HepG2 (cell line): Measurements from ENCODE around the gene CEBPA.

Experiments used
- HDAC2 ChIP-seq: sonication (generic); formaldehyde crosslinking; IDR thresholded peaks from 2 replicates; pipeline ENCODE4 v1.4.0; 2020; ENCODE audit warnings: missing genetic modification reagents
- SMARCE1 ChIP-seq: fragments of 450-650 bp; IDR thresholded peaks from 2 replicates; pipeline ENCODE4 v1.6.1; 2017; ENCODE audit warnings: borderline replicate concordance
- TCF7 ChIP-seq: sonication (generic); IDR thresholded peaks from 2 replicates; pipeline ENCODE4 v1.6.1; 2016; ENCODE audit warnings: antibody characterized with exemption, low read depth
- ZNF282 ChIP-seq: fragments of 450-650 bp; IDR thresholded peaks from 2 replicates; pipeline ENCODE4 v1.6.1; 2018; ENCODE audit not compliant: partially characterized antibody
- TF ChIP-seq, protein P1 (sequence below): sonication (generic); formaldehyde crosslinking; IDR thresholded peaks from one replicate; pipeline ENCODE4 v1.5.1; 2020; ENCODE audit warnings: mild to moderate bottlenecking, missing genetic modification reagents; ENCODE audit errors: not compliant biosample characterization
- TF ChIP-seq, protein P2 (sequence below): sonication (generic); formaldehyde crosslinking; IDR thresholded peaks from 2 replicates; pipeline ENCODE4 v1.5.0; 2020; ENCODE audit warnings: mild to moderate bottlenecking, missing genetic modification reagents, moderate library complexity

- TF ChIP-seq SMARCE1 (no peak), ZNF282 (no peak), HDAC2 (CRISPR knock-in tag) (no peak), TCF7 (no peak)
- TF ChIP-seq, protein P1, sequence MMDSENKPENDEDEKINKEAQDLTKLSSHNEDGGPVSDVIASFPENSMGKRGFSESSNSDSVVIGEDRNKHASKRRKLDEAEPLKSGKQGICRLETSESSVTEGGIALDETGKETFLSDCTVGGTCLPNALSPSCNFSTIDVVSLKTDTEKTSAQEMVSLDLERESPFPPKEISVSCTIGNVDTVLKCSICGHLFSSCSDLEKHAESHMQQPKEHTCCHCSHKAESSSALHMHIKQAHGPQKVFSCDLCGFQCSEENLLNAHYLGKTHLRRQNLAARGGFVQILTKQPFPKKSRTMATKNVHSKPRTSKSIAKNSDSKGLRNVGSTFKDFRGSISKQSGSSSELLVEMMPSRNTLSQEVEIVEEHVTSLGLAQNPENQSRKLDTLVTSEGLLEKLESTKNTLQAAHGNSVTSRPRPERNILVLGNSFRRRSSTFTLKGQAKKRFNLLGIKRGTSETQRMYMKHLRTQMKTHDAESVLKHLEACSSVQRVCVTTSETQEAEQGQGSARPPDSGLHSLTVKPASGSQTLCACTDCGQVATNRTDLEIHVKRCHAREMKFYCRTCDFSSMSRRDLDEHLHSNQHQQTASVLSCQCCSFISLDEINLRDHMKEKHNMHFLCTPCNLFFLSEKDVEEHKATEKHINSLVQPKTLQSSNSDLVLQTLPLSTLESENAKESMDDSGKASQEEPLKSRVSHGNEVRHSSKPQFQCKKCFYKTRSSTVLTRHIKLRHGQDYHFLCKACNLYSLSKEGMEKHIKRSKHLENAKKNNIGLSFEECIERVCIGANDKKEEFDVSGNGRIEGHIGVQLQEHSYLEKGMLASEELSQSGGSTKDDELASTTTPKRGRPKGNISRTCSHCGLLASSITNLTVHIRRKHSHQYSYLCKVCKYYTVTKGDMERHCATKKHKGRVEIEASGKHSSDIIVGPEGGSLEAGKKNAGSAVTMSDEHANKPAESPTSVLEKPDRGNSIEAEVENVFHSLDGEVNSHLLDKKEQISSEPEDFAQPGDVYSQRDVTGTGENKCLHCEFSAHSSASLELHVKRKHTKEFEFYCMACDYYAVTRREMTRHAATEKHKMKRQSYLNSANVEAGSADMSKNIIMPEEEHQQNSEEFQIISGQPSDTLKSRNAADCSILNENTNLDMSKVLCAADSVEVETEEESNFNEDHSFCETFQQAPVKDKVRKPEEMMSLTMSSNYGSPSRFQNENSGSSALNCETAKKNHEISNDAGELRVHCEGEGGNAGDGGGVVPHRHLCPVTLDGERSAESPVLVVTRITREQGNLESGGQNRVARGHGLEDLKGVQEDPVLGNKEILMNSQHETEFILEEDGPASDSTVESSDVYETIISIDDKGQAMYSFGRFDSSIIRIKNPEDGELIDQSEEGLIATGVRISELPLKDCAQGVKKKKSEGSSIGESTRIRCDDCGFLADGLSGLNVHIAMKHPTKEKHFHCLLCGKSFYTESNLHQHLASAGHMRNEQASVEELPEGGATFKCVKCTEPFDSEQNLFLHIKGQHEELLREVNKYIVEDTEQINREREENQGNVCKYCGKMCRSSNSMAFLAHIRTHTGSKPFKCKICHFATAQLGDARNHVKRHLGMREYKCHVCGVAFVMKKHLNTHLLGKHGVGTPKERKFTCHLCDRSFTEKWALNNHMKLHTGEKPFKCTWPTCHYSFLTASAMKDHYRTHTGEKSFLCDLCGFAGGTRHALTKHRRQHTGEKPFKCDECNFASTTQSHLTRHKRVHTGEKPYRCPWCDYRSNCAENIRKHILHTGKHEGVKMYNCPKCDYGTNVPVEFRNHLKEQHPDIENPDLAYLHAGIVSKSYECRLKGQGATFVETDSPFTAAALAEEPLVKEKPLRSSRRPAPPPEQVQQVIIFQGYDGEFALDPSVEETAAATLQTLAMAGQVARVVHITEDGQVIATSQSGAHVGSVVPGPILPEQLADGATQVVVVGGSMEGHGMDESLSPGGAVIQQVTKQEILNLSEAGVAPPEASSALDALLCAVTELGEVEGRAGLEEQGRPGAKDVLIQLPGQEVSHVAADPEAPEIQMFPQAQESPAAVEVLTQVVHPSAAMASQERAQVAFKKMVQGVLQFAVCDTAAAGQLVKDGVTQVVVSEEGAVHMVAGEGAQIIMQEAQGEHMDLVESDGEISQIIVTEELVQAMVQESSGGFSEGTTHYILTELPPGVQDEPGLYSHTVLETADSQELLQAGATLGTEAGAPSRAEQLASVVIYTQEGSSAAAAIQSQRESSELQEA: no peak
- TF ChIP-seq, protein P2, sequence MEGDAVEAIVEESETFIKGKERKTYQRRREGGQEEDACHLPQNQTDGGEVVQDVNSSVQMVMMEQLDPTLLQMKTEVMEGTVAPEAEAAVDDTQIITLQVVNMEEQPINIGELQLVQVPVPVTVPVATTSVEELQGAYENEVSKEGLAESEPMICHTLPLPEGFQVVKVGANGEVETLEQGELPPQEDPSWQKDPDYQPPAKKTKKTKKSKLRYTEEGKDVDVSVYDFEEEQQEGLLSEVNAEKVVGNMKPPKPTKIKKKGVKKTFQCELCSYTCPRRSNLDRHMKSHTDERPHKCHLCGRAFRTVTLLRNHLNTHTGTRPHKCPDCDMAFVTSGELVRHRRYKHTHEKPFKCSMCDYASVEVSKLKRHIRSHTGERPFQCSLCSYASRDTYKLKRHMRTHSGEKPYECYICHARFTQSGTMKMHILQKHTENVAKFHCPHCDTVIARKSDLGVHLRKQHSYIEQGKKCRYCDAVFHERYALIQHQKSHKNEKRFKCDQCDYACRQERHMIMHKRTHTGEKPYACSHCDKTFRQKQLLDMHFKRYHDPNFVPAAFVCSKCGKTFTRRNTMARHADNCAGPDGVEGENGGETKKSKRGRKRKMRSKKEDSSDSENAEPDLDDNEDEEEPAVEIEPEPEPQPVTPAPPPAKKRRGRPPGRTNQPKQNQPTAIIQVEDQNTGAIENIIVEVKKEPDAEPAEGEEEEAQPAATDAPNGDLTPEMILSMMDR (CRISPR knock-in tag): no peak
These were observed 12.1 kb downstream of the CEBPA start for GRCh38 chr19:33290082-33290815.
